Measurements from ENCODE around the gene TM4SF5. TPM values are rescaled to one million over a fixed set of nuclear protein-coding genes. Genes with fewer than 3 reads are reported as not detected.

The TM4SF5 gene
- total RNA-seq, 1 donor from 2014 or later: not detected

DNA sequence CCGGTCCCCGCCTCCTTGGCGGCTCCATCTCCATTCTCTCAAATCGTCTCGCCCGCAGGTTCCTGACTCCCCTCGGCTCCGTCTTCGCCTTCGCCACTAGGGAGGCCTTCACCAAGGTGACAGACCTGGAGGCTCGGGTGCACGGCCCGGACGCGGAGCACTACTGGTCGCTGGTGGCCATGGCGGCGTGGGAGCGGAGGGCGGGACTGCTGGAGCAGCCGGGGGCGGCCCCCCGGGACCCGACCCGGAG, 17.9 kb downstream of the TM4SF5 start:
- intact Hi-C loops (cut with micrococcal nuclease): loop anchor here (10.0 kb wide), 1 partner anchor 145 kb away; the partner anchor contains the start of gene ALOX15

DNA sequence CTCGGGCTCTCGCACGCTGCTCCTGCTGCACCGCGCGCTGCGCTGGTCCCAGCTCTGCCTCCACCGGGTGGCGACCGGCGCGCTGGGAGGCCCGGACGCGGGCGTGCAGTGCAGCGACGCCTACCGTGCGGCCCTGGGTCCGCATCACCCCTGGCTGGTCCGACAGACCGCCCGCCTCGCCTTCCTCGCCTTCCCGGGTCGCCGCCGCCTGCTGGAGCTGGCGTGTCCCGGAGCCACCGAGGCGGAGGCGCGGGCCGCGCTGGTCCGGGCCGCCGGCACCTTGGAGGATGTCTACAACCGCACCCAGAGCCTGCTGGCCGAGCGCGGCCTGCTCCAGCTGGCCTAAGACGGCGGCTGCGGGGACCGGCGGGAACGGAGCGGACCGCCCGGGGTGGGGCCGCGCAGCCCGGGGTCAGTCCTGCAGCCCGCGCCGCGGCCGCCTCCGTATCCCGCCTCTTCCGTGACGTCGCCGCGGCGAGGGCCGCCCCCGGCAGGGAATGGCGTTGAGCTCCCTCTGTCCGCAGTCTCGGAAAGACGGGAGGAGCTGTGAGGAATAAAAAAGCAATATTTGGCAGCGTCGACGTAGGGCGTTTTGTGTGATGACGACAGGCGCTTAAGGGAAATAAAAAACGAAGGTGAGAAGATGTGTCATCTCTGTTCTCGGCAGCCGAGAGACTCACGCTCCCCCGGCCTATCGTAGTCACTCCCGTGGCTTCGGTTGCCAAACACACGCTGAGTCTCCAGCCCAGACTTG, 18.4 kb downstream of the TM4SF5 start:
- intact Hi-C loops (cut with micrococcal nuclease): loop anchor here (1.0 to 10.0 kb wide), 5 partner anchors 43 to 233 kb away; partner anchors contain the start of genes ALOX15, ARRB2, MED11 and MINK1

- intact Hi-C loops (cut with micrococcal nuclease): loop anchor here (1.0 to 5.0 kb wide), 4 partner anchors 43 to 233 kb away; partner anchors contain the start of genes ARRB2, MED11, MINK1 and MYBBP1A
Observed at GRCh38 chr17:4790705-4791088, 19.0 kb downstream of the TM4SF5 start.

GRCh38 chr17:4795168-4795567, 23.5 kb downstream of the TM4SF5 start:
- intact Hi-C loops (cut with micrococcal nuclease): loop anchor here (5.0 kb wide), 1 partner anchor 147 kb away; the partner anchor contains the start of genes RNF167 and SLC25A11

DNA sequence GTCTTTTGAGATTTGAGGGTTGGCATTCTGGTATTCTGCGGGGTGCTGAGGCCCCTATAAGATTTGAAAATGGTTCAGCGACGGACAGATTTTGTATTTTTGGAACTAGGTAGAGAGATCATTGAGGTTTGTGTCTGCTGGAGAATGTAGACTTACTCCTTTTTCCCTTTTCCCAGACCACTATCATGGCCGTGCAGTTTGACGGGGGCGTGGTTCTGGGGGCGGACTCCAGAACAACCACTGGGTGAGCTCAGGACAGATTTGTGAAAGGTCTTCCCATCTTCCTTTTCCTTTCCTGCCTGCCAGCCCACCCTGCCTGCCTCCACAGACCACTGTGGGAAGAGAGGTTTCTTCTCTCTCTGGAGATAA, 24.9 kb downstream of the TM4SF5 start:
- intact Hi-C loops (cut with micrococcal nuclease): loop anchor here (1.0 to 5.0 kb wide), 2 partner anchors 11 to 146 kb away; partner anchors contain the start of genes PLD2, RNF167 and SLC25A11

- intact Hi-C loops (cut with micrococcal nuclease): no loop called here
Observed at GRCh38 chr17:4800462-4801196, 28.9 kb downstream of the TM4SF5 start.

DNA sequence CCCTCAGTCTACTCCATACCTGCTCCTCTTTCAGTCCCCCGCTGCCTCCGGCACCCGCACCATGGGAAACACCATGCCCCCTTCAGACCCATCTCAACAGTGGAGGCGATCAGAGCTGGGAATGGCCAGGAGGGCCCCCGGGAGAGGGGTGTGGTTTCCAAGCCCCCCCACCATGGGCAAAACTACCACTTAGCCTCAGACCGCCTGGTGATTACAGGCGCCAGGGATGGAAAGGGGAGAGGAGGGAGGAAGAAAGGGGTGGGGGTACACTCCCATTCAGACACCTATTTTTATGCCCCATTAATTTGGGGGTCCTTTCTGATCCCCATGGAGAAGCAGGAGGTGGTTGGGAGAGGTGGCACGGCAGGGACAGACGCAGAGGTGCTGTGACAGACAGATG, 30.5 kb downstream of the TM4SF5 start, which contains the start of gene C17orf114:
Gene C17orf114 (minus strand): TSS at position 101 of the 400 bp plus-strand sequence.
- intact Hi-C loops (cut with micrococcal nuclease): no loop called here

- intact Hi-C loops (cut with micrococcal nuclease): loop anchor here (2.0 kb wide), 1 partner anchor 26 kb away; the partner anchor contains the start of gene MINK1
Observed at GRCh38 chr17:4806456-4806776, 34.7 kb downstream of the TM4SF5 start.

DNA sequence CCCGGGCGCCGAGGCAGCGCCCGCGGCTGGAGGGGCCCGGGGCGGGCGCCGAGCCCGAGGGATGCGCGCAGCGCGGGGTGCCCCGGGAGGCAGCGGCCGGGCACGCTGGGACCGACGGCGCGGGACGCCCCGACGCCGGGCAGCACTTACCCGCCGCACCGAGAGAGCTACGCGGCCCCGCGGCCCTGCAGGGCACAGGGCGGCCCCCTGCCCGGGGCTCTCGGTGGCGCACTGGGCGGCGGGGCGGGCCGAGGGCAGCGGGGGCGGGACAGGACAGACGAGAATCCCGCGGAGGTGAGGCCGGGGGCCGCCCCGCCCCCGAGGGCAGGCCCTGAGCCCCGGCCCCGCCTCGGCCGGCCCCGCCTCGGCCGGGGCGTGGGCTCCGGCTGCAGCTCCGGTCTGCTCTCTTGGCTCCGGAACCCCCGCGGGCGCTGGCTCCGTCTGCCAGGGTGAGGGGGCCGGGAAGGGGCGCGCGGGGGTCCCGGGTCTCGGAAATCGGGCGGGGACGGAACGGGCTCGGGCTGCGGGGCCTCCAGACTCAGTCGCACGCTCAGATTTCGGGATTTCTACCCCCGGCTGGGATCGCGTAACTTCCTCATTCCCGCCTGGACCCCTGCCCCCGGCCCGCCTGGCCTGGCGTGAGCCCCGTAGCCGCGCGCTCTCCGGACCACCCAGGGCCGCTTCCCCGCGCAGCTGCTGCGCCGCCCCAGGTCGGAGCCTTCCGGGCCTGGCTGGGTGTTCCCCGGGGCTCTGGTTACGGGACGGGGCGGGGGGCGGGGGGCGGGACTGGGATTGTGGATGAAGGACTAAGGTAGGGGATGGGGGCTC, 35.3 kb downstream of the TM4SF5 start, which contains the start of gene PLD2:
Gene PLD2 (plus strand): TSS at position 376 of the 828 bp plus-strand sequence. CDS start 621 bp downstream, outside the sequence.
- intact Hi-C loops (cut with micrococcal nuclease): loop anchor here (1.0 to 2.0 kb wide), 3 partner anchors 11 to 97 kb away; partner anchors contain the start of genes ARRB2, MINK1 and PSMB6

GRCh38 chr17:4807605-4808377, 36.1 kb downstream of the TM4SF5 start:
- intact Hi-C loops (cut with micrococcal nuclease): loop anchor here (1.0 to 2.0 kb wide), 3 partner anchors 11 to 97 kb away; partner anchors contain the start of genes ARRB2, MINK1 and PSMB6

DNA sequence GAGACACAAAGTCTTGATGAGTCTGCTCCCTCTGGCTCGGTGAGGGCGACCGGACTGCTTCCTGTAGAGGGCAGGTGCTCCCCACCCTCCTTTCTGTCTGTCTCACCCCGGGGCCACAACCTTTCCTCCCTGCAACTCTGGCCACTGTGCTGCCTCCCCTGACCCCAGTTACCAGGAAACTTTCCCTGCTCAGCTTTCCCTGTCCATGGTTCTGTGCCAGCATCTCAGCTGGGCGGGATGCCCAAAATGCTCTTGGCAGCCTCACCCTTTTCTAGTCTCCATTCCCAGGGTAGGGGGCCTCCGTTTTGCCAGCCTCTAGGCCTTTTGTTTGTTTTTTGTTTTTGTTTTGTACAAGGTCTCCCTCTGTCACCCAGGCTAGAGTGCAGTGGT, 36.7 kb downstream of the TM4SF5 start:
- intact Hi-C loops (cut with micrococcal nuclease): no loop called here

- intact Hi-C loops (cut with micrococcal nuclease): no loop called here
Observed at GRCh38 chr17:4810696-4811290, 39.1 kb downstream of the TM4SF5 start.

GRCh38 chr17:4811471-4811870, 39.8 kb downstream of the TM4SF5 start:
- intact Hi-C loops (cut with micrococcal nuclease): no loop called here

DNA sequence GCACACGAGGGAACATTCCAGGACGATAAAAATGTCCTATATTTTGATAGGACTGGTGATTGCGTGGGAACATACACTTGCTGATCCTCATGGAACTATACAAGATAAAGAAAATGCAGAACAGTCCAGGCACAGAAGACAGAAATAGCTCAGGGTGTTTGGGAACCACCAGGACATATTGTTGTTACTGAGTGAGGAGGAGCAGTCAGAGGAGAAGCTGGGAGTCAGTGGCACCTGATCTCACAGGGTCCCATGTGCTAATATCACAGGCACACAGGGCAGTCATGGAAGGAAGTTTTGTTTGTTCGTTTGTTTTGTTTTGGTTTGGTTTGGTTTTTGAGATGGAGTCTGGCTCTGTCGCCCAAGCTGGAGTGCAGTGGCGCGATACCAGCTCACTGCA, 41.0 kb downstream of the TM4SF5 start:
- intact Hi-C loops (cut with micrococcal nuclease): no loop called here

DNA sequence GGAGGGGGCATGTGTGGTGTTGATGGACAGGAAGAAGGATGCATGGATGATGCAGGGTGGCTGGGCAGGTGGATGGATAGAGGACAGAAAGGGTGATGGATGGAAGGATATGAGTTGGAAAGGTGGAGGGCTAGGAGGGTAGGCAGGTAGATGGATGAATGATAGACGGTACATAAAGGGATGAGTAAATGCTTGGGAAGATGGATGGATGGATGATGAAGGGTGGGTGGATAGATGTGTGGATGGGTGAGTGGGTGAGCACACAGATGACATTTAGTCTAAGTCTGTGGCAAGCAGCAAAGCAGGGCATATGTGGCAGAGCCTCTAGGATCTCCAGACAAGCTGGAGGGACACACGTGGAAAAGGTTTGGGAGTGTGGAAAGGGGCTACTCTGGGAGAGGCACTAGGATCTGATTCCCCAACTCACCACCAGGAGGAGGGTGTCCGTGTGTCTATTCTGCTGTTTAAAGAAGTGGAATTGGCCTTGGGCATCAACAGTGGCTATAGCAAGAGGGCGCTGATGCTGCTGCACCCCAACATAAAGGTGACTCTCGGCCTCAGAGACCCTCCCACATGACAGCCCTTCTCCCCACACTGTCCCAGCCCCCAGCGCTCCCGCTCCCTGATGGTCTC, 43.5 kb downstream of the TM4SF5 start:
- intact Hi-C loops (cut with micrococcal nuclease): no loop called here

DNA sequence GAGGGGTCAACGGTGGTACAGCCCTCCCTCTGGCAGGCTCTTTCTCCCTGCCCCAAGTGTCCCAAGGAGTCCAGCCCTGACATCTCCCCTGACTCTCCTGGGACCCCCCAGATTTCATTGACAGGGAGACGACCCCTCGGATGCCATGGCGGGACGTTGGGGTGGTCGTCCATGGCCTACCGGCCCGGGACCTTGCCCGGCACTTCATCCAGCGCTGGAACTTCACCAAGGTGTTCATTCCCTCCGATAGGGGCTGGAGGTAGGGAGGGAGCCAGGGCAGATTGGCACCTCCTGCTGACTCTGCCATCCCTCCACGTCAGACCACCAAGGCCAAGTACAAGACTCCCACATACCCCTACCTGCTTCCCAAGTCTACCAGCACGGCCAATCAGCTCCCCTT, 45.1 kb downstream of the TM4SF5 start:
- intact Hi-C loops (cut with micrococcal nuclease): no loop called here

GRCh38 chr17:4818276-4818675, 46.6 kb downstream of the TM4SF5 start:
- intact Hi-C loops (cut with micrococcal nuclease): no loop called here

- intact Hi-C loops (cut with micrococcal nuclease): no loop called here
Observed at GRCh38 chr17:4822835-4823234, 51.1 kb downstream of the TM4SF5 start.

GRCh38 chr17:4823373-4824089, 51.8 kb downstream of the TM4SF5 start:
- intact Hi-C loops (cut with micrococcal nuclease): no loop called here

Data from T-helper 2 cell treated with Interferon-gamma antibody and Interleukin-4, amounts not matched to agents 100 ng/mL and 5 ng/mL, for 36 hours (primary cell).